ENCODE measurements around the gene ESYT2.

The ESYT2 gene

GRCh38 chr7:158732494-158733219 is 96.7 kb downstream of the ESYT2 start:
- in situ Hi-C loops (cut with MboI; ENCODE audit: low pct_unique_long_range_greater_than_20kb, low sequenced_read_pairs, unreplicated experiment) = no loop called here

GRCh38 chr7:158731761-158732160 is 97.5 kb downstream of the ESYT2 start:
- in situ Hi-C loops (cut with MboI; ENCODE audit: low pct_unique_long_range_greater_than_20kb, low sequenced_read_pairs, unreplicated experiment) = no loop called here
- TF ChIP-seq CTCF (IDR thresholded peaks at IDR 0.05; ENCODE audit: extremely low read depth, insufficient read depth, missing control alignments) = no peak

More at GRCh38 chr7:158732494-158733219, 96.7 kb downstream of the ESYT2 start:
- DNase-seq (ENCODE audit: low spot score) = no peak
- no peak for TF ChIP-seq CTCF (IDR thresholded peaks at IDR 0.05; ENCODE audit: extremely low read depth, insufficient read depth, missing control alignments)

GRCh38 chr7:158730383-158731346 is 98.6 kb downstream of the ESYT2 start:
- no peak for TF ChIP-seq CTCF (IDR thresholded peaks at IDR 0.05; ENCODE audit: extremely low read depth, insufficient read depth, missing control alignments)
- no peak for DNase-seq (ENCODE audit: low spot score)
- in situ Hi-C loops (cut with MboI; ENCODE audit: low pct_unique_long_range_greater_than_20kb, low sequenced_read_pairs, unreplicated experiment) = no loop called here

More at GRCh38 chr7:158731761-158732160, 97.5 kb downstream of the ESYT2 start:
- no peak for DNase-seq (ENCODE audit: low spot score)

- in situ Hi-C loops (cut with MboI; ENCODE audit: low pct_unique_long_range_greater_than_20kb, low sequenced_read_pairs, unreplicated experiment) = no loop called here
- no peak for DNase-seq (ENCODE audit: low spot score)
- no peak for TF ChIP-seq CTCF (IDR thresholded peaks at IDR 0.05; ENCODE audit: extremely low read depth, insufficient read depth, missing control alignments)
Observed at GRCh38 chr7:158729646-158730382, 99.5 kb downstream of the ESYT2 start.

- DNase-seq (ENCODE audit: low spot score) = no peak
- TF ChIP-seq CTCF (IDR thresholded peaks at IDR 0.05; ENCODE audit: extremely low read depth, insufficient read depth, missing control alignments) = no peak
- in situ Hi-C loops (cut with MboI; ENCODE audit: low pct_unique_long_range_greater_than_20kb, low sequenced_read_pairs, unreplicated experiment) = no loop called here
Observed at GRCh38 chr7:158728911-158729645, 100.2 kb downstream of the ESYT2 start.
